ENCODE results near the gene SLCO2A1. TPM values are rescaled to one million over a fixed set of nuclear protein-coding genes. Genes with fewer than 3 reads are reported as not detected.

Gene SLCO2A1
- total and polyA plus RNA-seq, 4 donors, result 1.8 to 13.2 (median 8.1) TPM

DNA sequence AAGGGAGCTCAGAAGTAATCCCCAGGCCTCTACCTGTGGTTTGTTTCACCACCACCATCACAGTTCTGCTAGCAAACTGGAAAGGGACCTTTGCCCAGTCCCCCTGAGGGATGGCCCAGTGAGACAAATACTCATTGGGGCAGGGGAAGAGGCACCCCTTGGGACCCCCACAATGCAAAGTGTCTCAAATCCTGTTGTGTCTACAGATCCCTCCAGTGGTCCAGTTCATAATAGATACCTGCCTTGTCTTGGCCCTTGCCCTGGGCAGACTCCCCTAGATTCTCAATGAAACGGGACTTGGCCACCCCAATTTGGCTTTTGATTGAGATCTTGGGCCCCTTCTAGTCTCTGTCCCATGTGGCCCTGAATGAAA is 90.3 kb downstream of the SLCO2A1 start:
- DNase-seq (ENCODE audit: low read depth in 4 of 6, low spot score in 6 of 6), result no peak
- H3K4me1 ChIP-seq (ENCODE audit: control insufficient read depth, insufficient read depth, low read length), result peaks cover 8% of the 10 kb centered on the region
- H3K4me3 ChIP-seq (ENCODE audit: low read depth, low read length), result no peak overlapping the region
- H3K27me3 ChIP-seq (ENCODE audit: control insufficient read depth, insufficient read depth, low read length), result no peaks in the 10 kb centered on the region
- no peaks in the 10 kb centered on the region for H3K36me3 ChIP-seq (ENCODE audit: control insufficient read depth, insufficient read depth, low read length)
- 85% methylated on average over 1 of the region's 1 CpG for WGBS (ENCODE audit: insufficient coverage)
- H3K9me3 ChIP-seq (ENCODE audit: control insufficient read depth, insufficient read depth, low read length), result no peaks in the 10 kb centered on the region
- no peak overlapping the region for H3K27ac ChIP-seq (ENCODE audit: low read depth, low read length)

DNA sequence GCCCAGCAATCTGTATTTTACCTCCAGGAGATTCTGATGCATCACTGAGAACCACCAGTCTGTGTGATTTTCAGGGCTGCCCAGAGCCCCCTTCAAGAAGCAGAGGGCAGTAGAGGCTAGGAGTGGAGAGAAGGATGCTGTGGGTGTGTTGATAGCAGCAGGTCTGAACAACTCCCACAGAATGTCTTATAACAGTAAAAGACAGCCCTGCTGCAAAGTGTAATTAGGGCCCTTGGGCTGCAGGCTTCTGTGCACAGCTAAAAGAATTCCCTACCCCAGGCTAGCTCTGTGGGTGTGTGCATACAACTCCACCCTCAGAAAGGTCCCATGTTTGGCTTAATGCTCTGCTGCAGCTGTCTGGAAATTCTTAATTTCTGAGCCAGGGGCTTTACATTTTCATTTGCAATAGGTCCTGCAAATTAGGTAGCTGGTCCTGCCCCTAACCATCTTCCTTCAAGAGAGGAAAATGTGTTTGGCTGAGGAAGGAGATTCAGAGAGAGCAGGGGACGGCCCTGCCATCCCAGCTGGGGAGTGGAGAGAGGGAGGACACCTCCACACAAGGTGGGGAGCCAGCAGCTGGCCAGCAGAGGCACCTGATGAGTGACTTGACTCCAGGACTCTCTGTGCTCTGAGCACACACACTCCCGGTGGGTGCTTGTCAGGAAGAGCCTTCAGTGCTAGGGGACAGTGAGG is 90.8 kb downstream of the SLCO2A1 start:
- H3K27me3 ChIP-seq (ENCODE audit: control insufficient read depth, insufficient read depth, low read length), result no peaks in the 10 kb centered on the region
- H3K9me3 ChIP-seq (ENCODE audit: control insufficient read depth, insufficient read depth, low read length), result no peaks in the 10 kb centered on the region
- 90% methylated on average over 2 of the region's 2 CpGs for whole genome bisulfite sequencing (ENCODE audit: insufficient coverage)
- no peak for DNase-seq (ENCODE audit: low read depth in 4 of 6, low spot score in 6 of 6)
- no peak overlapping the region for H3K27ac ChIP-seq (ENCODE audit: low read depth, low read length)
- H3K4me1 ChIP-seq (ENCODE audit: control insufficient read depth, insufficient read depth, low read length), result peaks cover 5% of the 10 kb centered on the region
- no peaks in the 10 kb centered on the region for H3K36me3 ChIP-seq (ENCODE audit: control insufficient read depth, insufficient read depth, low read length)
- H3K4me3 ChIP-seq (ENCODE audit: low read depth, low read length), result no peak overlapping the region

GRCh38 chr3:133937756-133938601 is 91.7 kb downstream of the SLCO2A1 start:
- Histone ChIP-seq H3K27ac (ENCODE audit: low read depth, low read length) (no peak overlapping the region), H3K9me3 (ENCODE audit: control insufficient read depth, insufficient read depth, low read length) (no peaks in the 10 kb centered on the region), H3K4me1 (ENCODE audit: control insufficient read depth, insufficient read depth, low read length) (peaks cover 5% of the 10 kb centered on the region), H3K4me3 (ENCODE audit: low read depth, low read length) (no peak overlapping the region), H3K36me3 (ENCODE audit: control insufficient read depth, insufficient read depth, low read length) (no peaks in the 10 kb centered on the region), H3K27me3 (ENCODE audit: control insufficient read depth, insufficient read depth, low read length) (no peaks in the 10 kb centered on the region)
- 90% methylated on average over 5 of the region's 10 CpGs for WGBS (ENCODE audit: insufficient coverage)
- DNase-seq (ENCODE audit: low read depth in 4 of 6, low spot score in 6 of 6), result peak in 1 of 6 donors; percentile 63

- Histone ChIP-seq H3K27ac (ENCODE audit: low read depth, low read length) (no peak overlapping the region), H3K4me3 (ENCODE audit: low read depth, low read length) (no peak overlapping the region), H3K4me1 (ENCODE audit: control insufficient read depth, insufficient read depth, low read length) (peaks cover 5% of the 10 kb centered on the region), H3K36me3 (ENCODE audit: control insufficient read depth, insufficient read depth, low read length) (no peaks in the 10 kb centered on the region), H3K9me3 (ENCODE audit: control insufficient read depth, insufficient read depth, low read length) (no peaks in the 10 kb centered on the region), H3K27me3 (ENCODE audit: control insufficient read depth, insufficient read depth, low read length) (no peaks in the 10 kb centered on the region)
- no peak for DNase-seq (ENCODE audit: low read depth in 4 of 6, low spot score in 6 of 6)
- WGBS (ENCODE audit: insufficient coverage), result 77% methylated on average over 6 of the region's 8 CpGs
These were observed 92.6 kb downstream of the SLCO2A1 start for GRCh38 chr3:133937061-133937686.

GRCh38 chr3:133935843-133936769 is 93.6 kb downstream of the SLCO2A1 start:
- DNase-seq (ENCODE audit: low read depth in 4 of 6, low spot score in 6 of 6), result peak in 1 of 6 donors; percentile 0
- H3K27me3 ChIP-seq (ENCODE audit: control insufficient read depth, insufficient read depth, low read length), result no peaks in the 10 kb centered on the region
- no peaks in the 10 kb centered on the region for H3K4me1 ChIP-seq (ENCODE audit: control insufficient read depth, insufficient read depth, low read length)
- no peaks in the 10 kb centered on the region for H3K9me3 ChIP-seq (ENCODE audit: control insufficient read depth, insufficient read depth, low read length)
- no peak overlapping the region for H3K27ac ChIP-seq (ENCODE audit: low read depth, low read length)
- H3K4me3 ChIP-seq (ENCODE audit: low read depth, low read length), result no peak overlapping the region
- WGBS (ENCODE audit: insufficient coverage), result 83% methylated on average over 10 of the region's 13 CpGs
- no peaks in the 10 kb centered on the region for H3K36me3 ChIP-seq (ENCODE audit: control insufficient read depth, insufficient read depth, low read length)

- no peak overlapping the region for H3K4me3 ChIP-seq (ENCODE audit: low read depth, low read length)
- peak in 1 of 6 donors; percentile 0 for DNase-seq (ENCODE audit: low read depth in 4 of 6, low spot score in 6 of 6)
- no peaks in the 10 kb centered on the region for H3K27me3 ChIP-seq (ENCODE audit: control insufficient read depth, insufficient read depth, low read length)
- no peaks in the 10 kb centered on the region for H3K4me1 ChIP-seq (ENCODE audit: control insufficient read depth, insufficient read depth, low read length)
- H3K27ac ChIP-seq (ENCODE audit: low read depth, low read length), result no peak overlapping the region
- 94% methylated on average over 11 of the region's 11 CpGs for WGBS (ENCODE audit: insufficient coverage)
- no peaks in the 10 kb centered on the region for H3K9me3 ChIP-seq (ENCODE audit: control insufficient read depth, insufficient read depth, low read length)
- no peaks in the 10 kb centered on the region for H3K36me3 ChIP-seq (ENCODE audit: control insufficient read depth, insufficient read depth, low read length)
These were observed 94.5 kb downstream of the SLCO2A1 start for GRCh38 chr3:133934996-133935842.

DNA sequence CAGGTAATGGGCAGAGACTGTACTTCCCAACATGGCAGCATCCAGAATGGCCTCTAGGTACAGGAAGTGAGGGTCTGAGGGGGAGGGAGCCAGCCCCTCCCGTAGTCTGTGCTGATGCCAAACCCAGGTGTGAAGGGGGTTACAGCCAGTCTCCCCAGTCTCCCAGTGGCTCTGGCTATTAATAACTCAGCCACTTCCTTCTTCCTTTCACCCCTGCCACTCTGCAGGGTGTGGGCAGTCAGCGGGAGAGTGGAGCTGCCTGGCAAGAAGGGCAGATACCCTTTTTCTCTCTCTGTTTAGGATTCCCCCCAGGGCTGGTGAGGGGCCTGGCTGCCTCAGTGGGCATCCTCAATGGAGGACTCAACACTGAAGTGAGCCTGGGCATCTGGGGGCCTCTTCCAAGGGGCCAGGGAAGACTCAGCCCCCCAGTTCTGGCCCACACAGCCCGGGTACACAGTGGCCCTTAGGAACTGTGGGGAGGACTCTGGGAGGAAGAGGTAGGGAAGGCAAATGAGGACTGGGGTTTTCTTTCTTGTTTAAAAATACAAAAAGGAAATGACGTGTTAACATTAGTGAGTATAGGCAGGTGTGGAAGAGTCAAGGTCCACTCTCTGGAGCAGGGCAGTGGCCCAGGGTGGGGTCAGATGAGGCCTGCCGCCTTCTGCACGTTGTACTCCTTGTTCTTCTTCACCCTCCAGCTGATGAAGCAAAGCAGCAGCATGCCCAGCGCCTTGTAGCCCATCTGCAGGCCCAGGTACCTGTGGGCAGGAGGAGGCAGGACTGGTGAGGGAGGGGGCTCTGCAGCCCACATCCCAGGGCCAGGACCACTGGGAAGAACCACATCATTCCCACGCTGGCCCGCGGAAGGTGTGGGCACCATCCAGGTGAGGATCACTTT is 95.4 kb downstream of the SLCO2A1 start:
- no peak overlapping the region for H3K27ac ChIP-seq (ENCODE audit: low read depth, low read length)
- WGBS (ENCODE audit: insufficient coverage), result 94% methylated on average over 7 of the region's 10 CpGs
- H3K9me3 ChIP-seq (ENCODE audit: control insufficient read depth, insufficient read depth, low read length), result no peaks in the 10 kb centered on the region
- H3K4me1 ChIP-seq (ENCODE audit: control insufficient read depth, insufficient read depth, low read length), result no peaks in the 10 kb centered on the region
- H3K36me3 ChIP-seq (ENCODE audit: control insufficient read depth, insufficient read depth, low read length), result no peaks in the 10 kb centered on the region
- DNase-seq (ENCODE audit: low read depth in 4 of 6, low spot score in 6 of 6), result no peak
- H3K27me3 ChIP-seq (ENCODE audit: control insufficient read depth, insufficient read depth, low read length), result no peaks in the 10 kb centered on the region
- no peak overlapping the region for H3K4me3 ChIP-seq (ENCODE audit: low read depth, low read length)
